Duodenal mucosa (tissue), 2 donors: Measurements from ENCODE around the gene FYN.

Source experiments
- H3K27ac ChIP-seq: one replicate; pipeline ENCODE4 v1.7.0; 2013; ENCODE audit warnings: low read depth, low read length
- H3K27me3 ChIP-seq, 2 donors: one replicate each; pipeline ENCODE4 v1.7.0; 2013; ENCODE audit warnings: low read length in 2 of 2, control low read depth in 1 of 2; ENCODE audit not compliant: insufficient read depth in 2 of 2, control insufficient read depth in 1 of 2
- H3K36me3 ChIP-seq, 2 donors: one replicate each; pipeline ENCODE4 v1.7.0; 2013; ENCODE audit warnings: low read length in 2 of 2, control low read depth in 1 of 2; ENCODE audit not compliant: insufficient read depth in 2 of 2, control insufficient read depth in 1 of 2
- H3K4me1 ChIP-seq, 2 donors: one replicate each; pipeline ENCODE4 v1.7.0; 2013; ENCODE audit warnings: low read length in 2 of 2, control low read depth in 1 of 2; ENCODE audit not compliant: insufficient read depth in 2 of 2, control insufficient read depth in 1 of 2
- H3K4me3 ChIP-seq, 2 donors: one replicate each; pipeline ENCODE4 v1.7.0; 2013; ENCODE audit warnings: low read length in 2 of 2, low read depth in 1 of 2
- H3K9ac ChIP-seq, 2 donors: one replicate each; pipeline ENCODE4 v1.7.0; 2013; ENCODE audit warnings: low read length in 2 of 2, low read depth in 1 of 2
- H3K9me3 ChIP-seq, 2 donors: one replicate each; pipeline ENCODE4 v1.7.0; 2013; ENCODE audit warnings: low read length in 2 of 2, control low read depth in 1 of 2; ENCODE audit not compliant: control insufficient read depth in 1 of 2

The FYN gene

DNA sequence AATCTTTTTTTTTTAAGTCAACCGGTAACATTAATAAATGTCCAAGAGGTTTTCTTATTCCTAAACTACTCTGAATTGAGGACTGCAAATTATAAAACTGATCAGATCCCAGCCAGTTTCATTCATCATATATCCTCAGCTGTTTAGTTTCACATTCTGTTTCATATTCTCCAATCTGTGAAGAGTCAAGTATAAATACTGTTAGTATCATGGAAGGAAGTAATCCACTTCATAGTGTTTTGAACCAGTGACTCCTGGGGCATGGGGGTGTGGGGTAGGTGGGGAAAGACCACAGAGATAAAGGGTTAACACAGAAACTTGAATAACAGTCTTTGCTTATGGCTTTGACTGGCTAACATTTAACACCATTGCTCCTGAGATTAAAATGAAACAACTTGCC is 69.9 kb downstream of the FYN start:
- no peak overlapping the region for H3K4me3 ChIP-seq
- H3K36me3 ChIP-seq = no peaks in the 10 kb centered on the region
- H3K27me3 ChIP-seq = no peaks in the 10 kb centered on the region
- no peak overlapping the region for H3K27ac ChIP-seq
- no peak overlapping the region for H3K9ac ChIP-seq
- H3K9me3 ChIP-seq = no peaks in the 10 kb centered on the region
- peaks cover 17 to 34% of the 10 kb centered on the region in 2 donors for H3K4me1 ChIP-seq

- no peaks in the 10 kb centered on the region for H3K27me3 ChIP-seq
- H3K4me3 ChIP-seq = no peak overlapping the region
- peaks cover 17 to 34% of the 10 kb centered on the region in 2 donors for H3K4me1 ChIP-seq
- H3K9me3 ChIP-seq = no peaks in the 10 kb centered on the region
- no peak overlapping the region for H3K9ac ChIP-seq
- no peak overlapping the region for H3K27ac ChIP-seq
- H3K36me3 ChIP-seq = no peaks in the 10 kb centered on the region
These were observed 70.4 kb downstream of the FYN start for GRCh38 chr6:111802720-111803330.

GRCh38 chr6:111802015-111802414 is 71.2 kb downstream of the FYN start:
- Histone ChIP-seq H3K4me3 (no peak overlapping the region), H3K27me3 (no peaks in the 10 kb centered on the region), H3K4me1 (peaks cover 17 to 34% of the 10 kb centered on the region in 2 donors), H3K36me3 (no peaks in the 10 kb centered on the region), H3K9me3 (no peaks in the 10 kb centered on the region), H3K9ac (no peak overlapping the region), H3K27ac (no peak overlapping the region)

GRCh38 chr6:111800821-111801220 is 72.4 kb downstream of the FYN start:
- Histone ChIP-seq H3K9ac (no peak overlapping the region), H3K27me3 (no peaks in the 10 kb centered on the region), H3K4me3 (no peak overlapping the region), H3K4me1 (peaks cover 17 to 25% of the 10 kb centered on the region in 2 donors), H3K36me3 (no peaks in the 10 kb centered on the region), H3K27ac (no peak overlapping the region), H3K9me3 (no peaks in the 10 kb centered on the region)

DNA sequence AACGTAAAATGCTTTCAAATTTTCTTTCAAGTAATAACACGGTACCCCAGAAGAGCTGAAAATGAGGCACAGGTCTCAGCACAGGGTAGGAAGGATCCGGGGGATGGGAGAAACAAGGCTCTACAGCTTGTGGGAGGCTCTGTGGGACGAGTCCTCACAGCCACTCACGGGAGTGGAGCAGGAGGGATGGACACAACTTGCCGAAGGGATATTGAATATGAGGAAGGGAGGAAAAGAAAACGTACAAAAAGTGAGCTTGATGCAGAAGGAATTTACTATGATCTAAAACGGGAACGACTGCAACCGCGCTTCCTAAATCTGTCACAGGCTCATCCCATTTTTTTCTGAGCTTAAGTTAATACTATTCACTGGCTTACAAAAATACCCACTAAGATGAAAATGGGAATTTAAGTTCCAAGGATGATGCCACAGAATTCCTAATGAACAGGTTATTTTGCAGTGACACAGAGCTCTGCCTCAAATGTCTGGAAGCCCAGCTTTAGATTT is 72.9 kb downstream of the FYN start:
- no peak overlapping the region for H3K27ac ChIP-seq
- no peaks in the 10 kb centered on the region for H3K27me3 ChIP-seq
- no peaks in the 10 kb centered on the region for H3K36me3 ChIP-seq
- no peak overlapping the region for H3K4me3 ChIP-seq
- H3K4me1 ChIP-seq = peaks cover 15 to 22% of the 10 kb centered on the region in 2 donors
- no peak overlapping the region for H3K9ac ChIP-seq
- no peaks in the 10 kb centered on the region for H3K9me3 ChIP-seq

DNA sequence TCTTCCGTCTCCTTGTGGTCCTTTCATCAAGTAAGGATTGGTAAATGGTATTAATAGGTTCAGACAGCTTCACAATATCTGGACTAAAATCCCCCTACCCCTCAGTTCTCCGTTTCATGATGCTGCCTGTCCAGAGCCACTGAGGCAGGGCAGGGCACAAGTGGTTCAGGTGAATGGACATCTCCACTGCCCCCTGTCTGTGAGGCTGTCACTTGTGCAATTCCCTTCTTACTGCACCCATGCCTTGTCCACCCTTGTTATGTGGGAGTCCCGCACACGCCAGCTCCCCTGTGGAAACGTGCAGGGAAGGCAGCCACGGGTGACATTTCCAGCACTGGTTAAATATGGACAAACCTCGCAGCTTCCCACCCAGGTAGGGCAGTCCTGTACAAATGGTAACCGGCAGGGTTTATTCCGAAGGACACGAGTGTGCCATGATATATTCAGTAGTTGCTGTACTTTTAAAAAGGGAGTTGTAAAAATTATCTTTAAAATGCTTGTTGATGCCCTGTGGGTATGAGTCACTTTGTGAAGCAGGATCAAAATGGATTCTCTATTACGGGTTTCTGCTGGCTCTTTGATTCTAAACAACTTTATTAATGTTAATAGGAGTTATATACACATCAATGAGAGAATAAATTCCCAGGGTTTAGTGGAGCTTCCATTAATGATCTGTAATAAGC is 73.5 kb downstream of the FYN start:
- peaks cover 9 to 16% of the 10 kb centered on the region in 2 donors for H3K4me1 ChIP-seq
- no peak overlapping the region for H3K27ac ChIP-seq
- H3K36me3 ChIP-seq = no peaks in the 10 kb centered on the region
- no peaks in the 10 kb centered on the region for H3K27me3 ChIP-seq
- no peak overlapping the region for H3K4me3 ChIP-seq
- no peak overlapping the region for H3K9ac ChIP-seq
- H3K9me3 ChIP-seq = no peaks in the 10 kb centered on the region

DNA sequence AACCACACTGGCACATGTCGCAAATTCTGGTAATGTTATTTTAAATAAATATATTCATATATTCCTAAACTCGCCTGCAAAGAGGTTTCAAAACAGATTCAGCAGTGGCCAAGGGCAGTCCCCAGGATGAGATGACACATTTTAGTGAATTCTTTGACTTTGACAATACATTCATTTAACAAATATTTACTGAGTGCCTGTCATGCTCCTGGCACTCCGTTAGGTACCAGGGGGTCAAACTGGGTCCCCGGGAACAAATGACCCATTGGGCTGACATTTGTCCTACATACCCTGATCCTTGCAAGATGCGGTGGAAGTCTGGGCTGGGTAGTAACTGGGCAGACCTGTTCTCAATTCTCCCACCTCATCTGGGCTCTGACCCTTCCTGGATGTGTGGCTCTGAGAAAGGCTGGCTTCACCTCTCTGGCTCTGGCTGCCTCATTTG is 74.9 kb downstream of the FYN start:
- H3K27ac ChIP-seq = no peak overlapping the region
- no peaks in the 10 kb centered on the region for H3K36me3 ChIP-seq
- no peaks in the 10 kb centered on the region for H3K9me3 ChIP-seq
- H3K9ac ChIP-seq = no peak overlapping the region
- H3K4me3 ChIP-seq = no peak overlapping the region
- no peaks in the 10 kb centered on the region for H3K27me3 ChIP-seq
- H3K4me1 ChIP-seq = peaks cover 5 to 6% of the 10 kb centered on the region in 2 donors

DNA sequence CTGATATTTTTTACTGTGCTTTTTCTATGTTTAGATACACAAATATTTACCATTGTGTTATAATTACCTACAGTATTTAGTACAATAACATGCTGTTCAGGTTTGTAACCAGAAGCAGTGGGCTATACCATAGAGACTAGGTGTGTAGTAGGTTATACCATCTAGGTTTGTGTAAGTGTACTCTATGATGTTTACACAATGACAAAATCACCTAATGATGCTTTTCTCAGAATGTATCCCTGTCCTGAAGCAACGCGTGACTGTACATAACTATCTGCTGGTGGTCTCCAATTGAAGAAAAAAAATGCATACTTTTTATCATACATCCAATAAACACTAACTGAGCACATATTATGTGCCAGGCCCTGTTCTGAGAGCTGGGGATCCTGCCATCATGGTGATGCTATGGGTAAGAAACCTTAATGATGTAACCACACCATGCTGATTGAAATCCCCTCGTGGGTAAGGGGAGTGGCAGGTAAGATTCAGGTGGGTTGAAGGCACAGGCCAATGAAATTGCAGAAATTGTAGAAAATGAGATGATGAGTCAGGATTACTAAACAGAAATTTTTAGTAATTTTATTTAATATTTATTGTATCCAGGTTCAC is 76.8 kb downstream of the FYN start:
- H3K27ac ChIP-seq = no peak overlapping the region
- no peaks in the 10 kb centered on the region for H3K9me3 ChIP-seq
- no peak overlapping the region for H3K9ac ChIP-seq
- no peaks in the 10 kb centered on the region for H3K27me3 ChIP-seq
- no peak overlapping the region for H3K4me3 ChIP-seq
- no peaks in the 10 kb centered on the region for H3K4me1 ChIP-seq
- H3K36me3 ChIP-seq = no peaks in the 10 kb centered on the region

- Histone ChIP-seq H3K9me3 (no peaks in the 10 kb centered on the region), H3K4me1 (no peaks in the 10 kb centered on the region), H3K4me3 (no peak overlapping the region), H3K9ac (no peak overlapping the region), H3K27ac (no peak overlapping the region), H3K27me3 (no peaks in the 10 kb centered on the region), H3K36me3 (no peaks in the 10 kb centered on the region)
These were observed 77.7 kb downstream of the FYN start for GRCh38 chr6:111795558-111795957.

GRCh38 chr6:111794727-111795452 is 78.4 kb downstream of the FYN start:
- Histone ChIP-seq H3K27me3 (no peaks in the 10 kb centered on the region), H3K4me1 (no peaks in the 10 kb centered on the region), H3K9me3 (no peaks in the 10 kb centered on the region), H3K27ac (no peak overlapping the region), H3K36me3 (no peaks in the 10 kb centered on the region), H3K4me3 (no peak overlapping the region), H3K9ac (no peak overlapping the region)
